Measurements from ENCODE around the gene CORO2B.

CORO2B gene

GRCh38 chr15:68584756-68585573 lies 6.2 kb downstream of the CORO2B start:
- Histone ChIP-seq H3K79me2 (no peaks in the 10 kb centered on the region), H3K27ac (no peak overlapping the region), H3K9ac (no peak overlapping the region), H2AFZ (no peak overlapping the region), H3K9me3 (ENCODE audit: control insufficient read depth, low read length) (no peaks in the 10 kb centered on the region), H3K4me2 (ENCODE audit: low read length) (no peak overlapping the region), H3K4me1 (no peaks in the 10 kb centered on the region), H3K27me3 (ENCODE audit: control insufficient read depth, insufficient read depth, low read length) (no peaks in the 10 kb centered on the region), H3K4me3 (ENCODE audit: low read depth, low read length) (no peak overlapping the region), H3K36me3 (ENCODE audit: control insufficient read depth, insufficient read depth, low read length) (no peaks in the 10 kb centered on the region)
- TF ChIP-seq CTCF (IDR thresholded peaks at IDR 0.05), result no peak

- no peak for TF ChIP-seq CTCF (IDR thresholded peaks at IDR 0.05)
- H3K9ac ChIP-seq, result no peak overlapping the region
Measured at GRCh38 chr15:68585574-68586273, 6.9 kb downstream of the CORO2B start.

GRCh38 chr15:68586274-68586961 lies 7.6 kb downstream of the CORO2B start:
- Histone ChIP-seq H3K27me3 (ENCODE audit: control insufficient read depth, insufficient read depth, low read length) (no peaks in the 10 kb centered on the region), H3K4me3 (ENCODE audit: low read depth, low read length) (no peak overlapping the region), H3K9me3 (ENCODE audit: control insufficient read depth, low read length) (no peaks in the 10 kb centered on the region), H3K9ac (no peak overlapping the region), H3K27ac (no peak overlapping the region), H2AFZ (no peak overlapping the region), H3K36me3 (ENCODE audit: control insufficient read depth, insufficient read depth, low read length) (no peaks in the 10 kb centered on the region), H3K4me2 (ENCODE audit: low read length) (no peak overlapping the region), H3K4me1 (no peaks in the 10 kb centered on the region), H3K79me2 (no peaks in the 10 kb centered on the region)
- TF ChIP-seq CTCF (IDR thresholded peaks at IDR 0.05), result no peak

More at GRCh38 chr15:68585574-68586273, 6.9 kb downstream of the CORO2B start:
- Histone ChIP-seq H3K27me3 (ENCODE audit: control insufficient read depth, insufficient read depth, low read length) (no peaks in the 10 kb centered on the region), H3K9me3 (ENCODE audit: control insufficient read depth, low read length) (no peaks in the 10 kb centered on the region), H3K36me3 (ENCODE audit: control insufficient read depth, insufficient read depth, low read length) (no peaks in the 10 kb centered on the region), H3K4me1 (no peaks in the 10 kb centered on the region), H3K4me2 (ENCODE audit: low read length) (no peak overlapping the region), H3K27ac (no peak overlapping the region), H2AFZ (no peak overlapping the region), H3K79me2 (no peaks in the 10 kb centered on the region), H3K4me3 (ENCODE audit: low read depth, low read length) (no peak overlapping the region)

GRCh38 chr15:68587769-68588385 lies 9.1 kb downstream of the CORO2B start:
- Histone ChIP-seq H3K9me3 (ENCODE audit: control insufficient read depth, low read length) (no peaks in the 10 kb centered on the region), H3K4me3 (ENCODE audit: low read depth, low read length) (no peak overlapping the region), H3K79me2 (no peaks in the 10 kb centered on the region), H3K27ac (no peak overlapping the region), H3K36me3 (ENCODE audit: control insufficient read depth, insufficient read depth, low read length) (no peaks in the 10 kb centered on the region), H3K4me1 (no peaks in the 10 kb centered on the region), H3K4me2 (ENCODE audit: low read length) (no peak overlapping the region), H2AFZ (no peak overlapping the region), H3K9ac (no peak overlapping the region), H3K27me3 (ENCODE audit: control insufficient read depth, insufficient read depth, low read length) (no peaks in the 10 kb centered on the region)
- no peak for TF ChIP-seq CTCF (IDR thresholded peaks at IDR 0.05)

Measured in parathyroid adenoma (tissue), 2 donors.